Suppressor macrophage treated with lipopolysaccharide for 4 hours (primary cell): ENCODE data around the gene NPTX2.

ENCODE experiments used
- DNase-seq: peaks from one replicate; pipeline ENCODE4 v3.0.0-alpha.2; 2020

The NPTX2 gene

DNA sequence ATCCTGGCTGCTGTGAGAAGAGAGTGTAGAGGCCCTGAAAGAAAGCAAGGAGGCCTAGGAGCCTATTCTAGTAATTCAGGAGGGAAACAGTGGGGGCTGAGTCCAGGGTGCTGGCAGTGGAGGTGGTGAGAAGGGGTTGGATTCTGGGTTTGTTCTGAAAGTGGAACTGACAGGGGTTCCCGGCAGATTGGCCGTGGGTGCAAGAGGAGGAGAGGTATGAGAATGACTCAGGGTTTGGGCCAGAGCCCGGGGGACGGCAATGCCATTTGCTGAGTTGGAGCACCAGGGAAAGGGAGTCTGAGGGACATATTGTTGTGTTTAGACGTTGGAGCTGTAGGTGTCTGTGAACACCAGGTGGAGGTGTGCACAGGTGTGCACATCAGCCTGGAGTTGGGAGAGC, 38.5 kb downstream of the NPTX2 start:
- DNase-seq: no peak

DNA sequence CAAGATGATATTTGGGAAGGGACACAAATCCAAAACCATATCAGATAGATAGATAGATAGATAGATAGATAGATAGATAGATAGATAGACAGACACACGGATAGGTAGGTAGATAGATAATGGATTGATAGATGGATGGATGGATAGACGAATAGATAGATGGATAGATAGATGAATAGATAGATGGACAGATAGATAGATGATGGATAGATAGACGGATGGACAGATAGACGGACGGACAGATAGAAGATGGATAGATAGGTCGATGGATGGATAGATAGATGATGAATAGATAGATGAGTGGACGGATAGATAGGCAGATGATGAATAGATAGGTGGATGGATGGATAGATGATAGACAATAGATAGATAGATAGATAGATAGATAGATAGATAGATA, 39.8 kb downstream of the NPTX2 start:
- DNase-seq: no peak

DNA sequence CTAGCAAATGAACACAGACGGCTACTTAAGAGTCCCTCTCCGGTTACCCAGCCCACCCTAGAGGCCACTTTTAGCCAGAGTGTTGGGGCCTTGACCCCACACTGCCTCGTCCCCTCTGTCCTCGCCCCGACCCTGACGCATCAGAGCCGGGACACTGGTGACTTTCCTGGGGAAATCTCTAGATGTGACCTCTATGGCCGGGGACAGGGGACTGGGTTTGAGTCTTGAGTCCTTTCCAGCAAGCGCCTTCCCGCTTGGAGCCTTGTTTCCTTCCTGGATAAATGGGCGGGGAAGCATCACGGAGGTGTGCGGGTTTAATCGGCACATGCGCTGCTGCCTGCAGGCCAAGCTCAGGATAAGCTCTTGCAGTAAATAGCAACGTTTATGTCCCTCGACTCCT, 40.7 kb downstream of the NPTX2 start:
- no peak for DNase-seq

DNA sequence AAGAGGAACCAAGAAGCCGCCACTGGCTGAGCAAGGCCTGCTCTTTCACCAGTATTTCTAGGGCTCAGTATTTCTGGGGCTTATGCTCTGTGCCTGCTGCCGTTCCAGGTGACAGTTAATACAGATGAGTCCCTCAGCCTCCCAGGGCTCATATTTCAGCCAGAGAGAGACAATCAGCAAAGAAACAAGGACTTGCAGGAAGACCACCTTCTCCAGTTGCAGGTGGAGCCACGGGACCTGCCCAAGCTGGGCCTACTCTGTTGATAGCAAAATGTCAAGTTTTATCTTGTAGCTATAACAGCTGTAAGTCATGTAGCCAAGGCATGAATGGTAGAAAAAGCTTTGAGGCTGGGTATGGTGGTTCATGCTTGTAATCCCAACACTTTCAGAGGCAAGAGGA, 42.7 kb downstream of the NPTX2 start:
- no peak for DNase-seq

DNA sequence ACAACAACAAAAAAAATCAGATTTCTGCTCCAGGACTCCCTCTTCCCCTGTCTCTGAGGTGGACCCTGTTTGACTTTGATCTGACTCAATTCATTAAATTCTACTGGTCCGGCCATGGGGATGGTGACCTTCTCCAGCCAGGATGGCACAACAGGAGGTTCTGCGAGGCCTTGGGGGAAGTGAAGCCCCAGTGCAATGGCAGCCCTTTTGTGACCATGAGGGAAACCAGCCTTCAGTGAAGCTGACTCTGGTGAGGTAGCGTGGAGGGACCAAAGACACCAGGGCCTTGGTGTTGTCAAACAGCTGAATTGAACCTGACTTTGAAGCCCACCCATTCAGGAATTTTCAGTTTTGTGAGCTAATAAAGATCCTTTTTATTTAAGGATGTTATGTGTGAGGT, 44.5 kb downstream of the NPTX2 start:
- DNase-seq: no peak

DNA sequence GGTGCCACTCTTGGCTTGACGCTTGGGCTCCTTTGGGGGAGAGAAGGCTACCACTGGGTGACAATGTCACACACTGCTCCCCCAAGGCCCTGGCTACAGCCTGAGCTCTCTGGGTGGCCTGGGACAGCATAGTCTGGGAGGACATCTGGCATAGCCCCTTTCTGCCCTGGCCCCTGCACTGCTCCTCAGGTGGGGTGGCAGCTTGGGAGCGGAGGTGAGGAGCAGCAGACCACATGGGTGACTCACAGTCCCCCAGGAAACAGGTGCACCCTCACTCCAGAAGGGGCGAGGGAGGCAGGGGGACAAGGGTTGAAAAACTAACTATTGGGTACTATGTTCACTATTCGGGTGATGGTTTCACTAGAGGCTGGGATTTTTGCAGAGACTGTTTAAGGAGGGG, 45.2 kb downstream of the NPTX2 start:
- DNase-seq: no peak

DNA sequence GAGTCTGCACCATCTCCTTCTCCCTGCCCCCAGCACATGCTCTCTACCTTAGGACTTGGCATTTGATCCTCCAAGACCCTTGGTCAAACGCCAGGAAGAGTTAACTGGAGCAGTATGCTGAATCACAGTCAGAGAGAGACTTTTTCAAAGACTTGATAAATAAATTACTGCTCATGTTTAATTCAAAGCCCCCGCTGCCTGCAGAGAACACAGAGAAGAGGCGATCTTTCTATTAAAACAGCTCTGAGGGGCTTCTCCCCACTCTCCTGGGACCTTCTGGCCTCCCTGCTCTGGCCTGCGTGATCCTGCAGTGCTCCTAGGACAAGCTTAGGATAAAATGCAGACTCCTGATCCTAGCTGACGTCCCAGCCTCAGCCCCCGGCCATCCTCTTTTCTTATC, 47.8 kb downstream of the NPTX2 start:
- no peak for DNase-seq

DNA sequence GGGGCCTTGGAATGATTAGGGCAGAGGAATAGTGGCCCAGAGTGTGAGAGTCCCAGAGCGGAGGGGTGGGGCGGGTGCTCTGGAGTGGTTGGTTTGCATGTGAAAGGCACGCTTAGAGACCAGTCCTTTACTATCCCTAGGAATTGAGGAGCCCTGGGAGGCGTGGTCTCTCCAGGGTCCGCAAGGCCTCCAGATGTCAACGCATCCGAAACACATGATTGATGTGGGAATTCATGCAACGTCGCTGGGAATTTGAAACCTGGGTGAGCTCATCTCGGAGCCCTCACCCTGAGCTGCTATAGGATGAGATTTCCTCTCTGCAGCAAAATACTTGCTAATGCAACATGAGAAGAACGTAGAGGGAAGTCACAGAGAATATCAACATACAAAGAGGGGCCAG, 51.2 kb downstream of the NPTX2 start:
- DNase-seq: no peak

DNA sequence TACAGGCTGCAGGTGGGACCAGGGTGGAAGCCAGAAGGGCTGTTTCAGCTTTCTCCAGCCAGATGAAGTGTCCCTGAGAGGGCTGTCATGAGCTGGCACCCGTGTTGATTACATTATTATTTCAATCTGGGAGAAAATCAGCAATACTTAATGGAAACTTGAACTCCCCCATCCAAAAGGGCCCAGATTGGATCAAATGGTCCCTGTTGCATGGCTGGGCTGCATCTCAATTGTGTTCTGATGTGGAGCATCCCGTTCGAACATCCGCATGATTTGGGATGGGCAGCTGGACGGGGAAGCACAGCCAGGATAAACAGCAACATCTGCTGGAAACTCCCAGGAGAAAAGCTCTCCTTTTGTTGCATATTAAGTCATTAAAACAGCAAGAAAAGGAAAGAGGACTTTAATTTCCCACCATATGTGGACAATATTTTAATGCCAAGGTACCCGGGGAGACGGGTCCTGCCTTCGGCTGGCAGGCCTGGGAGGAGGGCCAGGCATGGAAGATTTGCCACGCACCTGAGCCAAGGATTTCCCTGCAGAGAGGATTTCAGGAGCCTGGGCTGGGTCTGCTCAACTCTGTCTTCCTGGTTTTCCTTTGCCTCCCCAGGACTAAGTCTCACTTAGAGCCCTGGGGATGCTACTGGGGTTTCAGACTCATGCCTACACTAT, 52.4 kb downstream of the NPTX2 start:
- no peak for DNase-seq

DNA sequence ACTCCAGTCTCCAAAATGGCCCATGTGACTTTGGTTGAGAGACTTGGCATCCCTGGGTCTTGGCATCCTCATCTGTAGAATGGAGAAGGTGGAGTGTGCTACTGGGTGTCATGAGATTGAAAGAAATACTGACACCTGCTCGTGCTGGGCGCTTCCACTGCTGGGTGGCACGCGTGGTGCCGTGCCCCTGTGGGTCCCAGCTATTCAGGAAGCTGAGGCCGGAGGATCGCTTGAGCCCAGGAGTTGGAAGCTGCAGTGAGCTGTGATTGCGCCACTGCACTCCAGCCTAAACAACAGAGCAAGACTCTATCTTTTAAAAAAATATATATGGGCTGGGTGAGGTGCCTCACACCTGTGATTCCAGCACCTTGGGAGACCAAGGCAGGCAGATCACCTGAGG, 53.1 kb downstream of the NPTX2 start:
- no peak for DNase-seq

DNA sequence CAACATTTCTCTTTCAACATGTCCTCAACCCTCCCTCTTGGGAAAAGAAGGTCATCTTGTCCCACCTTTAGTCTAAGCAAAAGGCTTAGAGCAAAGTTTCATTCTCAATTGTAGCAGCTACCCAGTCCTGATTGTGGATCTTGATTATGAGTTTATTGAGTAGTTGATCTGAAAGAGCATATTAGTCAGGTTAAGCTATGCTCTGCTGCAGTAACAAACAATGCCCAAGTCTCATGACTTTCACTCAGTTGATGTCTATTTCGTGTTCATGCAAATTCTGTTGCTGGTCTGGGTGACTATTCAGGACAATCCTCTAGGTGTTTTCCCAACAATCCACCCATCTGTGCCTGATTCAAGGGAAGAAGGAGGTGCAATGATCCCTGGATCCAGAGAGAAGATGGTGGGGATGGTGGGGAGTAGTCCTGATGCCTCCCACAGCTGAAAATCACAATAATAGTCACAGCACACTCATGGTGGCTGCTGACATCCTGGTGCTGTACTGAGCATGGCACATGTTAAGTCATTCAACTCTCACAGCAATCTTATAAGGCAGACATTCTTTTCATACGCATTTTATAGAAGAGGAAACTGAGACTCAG, 54.7 kb downstream of the NPTX2 start:
- no peak for DNase-seq

DNA sequence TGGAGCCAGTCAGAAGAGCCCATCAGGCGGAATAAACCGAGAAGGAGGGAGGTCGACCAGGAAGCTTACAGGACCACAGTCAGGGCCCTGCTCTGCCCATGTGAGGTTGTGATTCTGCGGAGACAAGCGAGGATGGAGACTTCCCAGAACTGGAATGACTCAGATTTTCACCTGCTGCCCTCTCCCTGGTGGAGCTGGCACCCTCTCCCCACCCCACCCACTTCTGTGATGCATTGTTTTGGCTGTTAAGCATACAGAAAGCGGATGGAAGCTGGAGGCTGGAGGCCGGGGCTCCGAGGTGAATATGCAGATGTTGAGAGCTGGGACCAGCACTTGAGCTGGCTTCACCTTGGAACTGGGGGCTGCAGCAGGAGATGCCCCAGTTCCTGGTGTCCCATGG, 57.4 kb downstream of the NPTX2 start:
- no peak for DNase-seq

DNA sequence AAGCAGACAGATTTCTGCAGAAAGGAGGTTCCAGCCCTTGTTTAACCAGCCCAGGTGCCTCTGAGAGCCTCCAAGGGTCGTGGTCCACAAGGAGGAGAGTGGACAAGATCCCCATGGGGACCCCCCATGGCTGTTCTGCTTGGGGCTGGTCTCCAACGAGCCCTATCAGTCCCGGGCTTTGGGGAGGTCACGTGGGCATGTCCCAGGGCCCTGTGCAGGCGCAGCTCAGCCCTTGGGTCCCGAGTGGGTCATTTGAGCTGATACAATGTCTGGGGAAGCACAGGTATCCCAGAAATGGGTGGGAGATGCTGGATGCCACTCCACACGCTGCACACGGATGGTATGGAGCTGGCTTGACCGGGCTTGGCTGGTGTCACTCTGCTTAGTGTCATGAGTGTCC, 57.8 kb downstream of the NPTX2 start:
- DNase-seq: no peak

DNA sequence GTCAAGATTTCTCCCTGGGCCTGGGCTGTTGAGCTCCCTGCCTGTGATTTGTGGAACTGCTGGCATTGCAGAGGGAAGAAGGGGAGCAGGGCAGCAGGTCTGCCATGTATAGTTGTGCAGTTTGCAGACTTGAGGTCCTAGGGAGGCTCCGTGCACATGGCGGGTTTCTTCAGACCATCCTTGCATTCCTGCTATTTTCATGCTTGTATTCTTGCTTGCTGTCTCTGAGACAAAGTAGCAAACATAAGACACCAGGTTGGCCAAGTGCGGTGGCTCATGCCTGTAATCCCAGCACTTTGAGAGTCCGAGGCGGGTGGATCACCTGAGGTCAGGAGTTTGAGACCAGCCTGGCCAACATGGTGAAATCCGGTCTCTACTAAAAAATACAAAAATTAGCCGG, 61.1 kb downstream of the NPTX2 start:
- no peak for DNase-seq
